Left ventricle myocardium inferior (tissue), 1 donor: ENCODE results near the gene NFATC4. TPM values are rescaled to one million over a fixed set of nuclear protein-coding genes. Genes with fewer than 3 reads are reported as not detected.
"Not testable (repeated sequence)": the region's sequence is repeated elsewhere in the genome, so short reads cannot be mapped to it uniquely, and the experiment has no call there.

Source experiments
- DNase-seq: peaks from one replicate; pipeline ENCODE4 v3.0.0-alpha.2; 2020
- H3K27ac ChIP-seq: fragments of 200-600 bp; replicated peaks from 2 replicates; pipeline ENCODE4 v1.8.0; 2021
- H3K27me3 ChIP-seq: fragments of 200-600 bp; 2 replicates; pipeline ENCODE4 v1.8.0; 2021; ENCODE audit warnings: low read depth
- H3K36me3 ChIP-seq: fragments of 200-600 bp; 2 replicates; pipeline ENCODE4 v1.8.0; 2021
- H3K4me1 ChIP-seq: fragments of 200-600 bp; 2 replicates; pipeline ENCODE4 v1.8.0; 2021
- H3K4me3 ChIP-seq: fragments of 200-600 bp; 2 replicates; pipeline ENCODE4 v1.8.0; 2021; ENCODE audit warnings: mild to moderate bottlenecking, moderate library complexity
- H3K9me3 ChIP-seq: fragments of 200-600 bp; replicated peaks from 2 replicates; pipeline ENCODE4 v1.8.0; 2021
- intact Hi-C: fragments of 100-400 bp; cut with micrococcal nuclease; formaldehyde crosslinking; loops from one replicate; pipeline ENCODE4 v1.11.0; 2022
- total RNA-seq: library from RNA; stranded (reverse); fragmentation: NEBNext Ultra II Directional; extraction: Animal tissue kit (Norgen Biotek cat#: 25700); gene quantifications from one replicate; pipeline ENCODE4 v1.2.1, GENCODE V29; 2021
- TF ChIP-seq, protein P1 (sequence below): fragments of 200-600 bp; IDR thresholded peaks from 2 replicates; pipeline ENCODE4 v1.8.0; 2021; ENCODE audit warnings: antibody characterized with exemption, mild to moderate bottlenecking, borderline replicate concordance
- donor health status: DM: no; HTN: yes; CAD: no; lungs with severe emphysema.

The NFATC4 gene
- total RNA-seq, 1 donor from 2014 or later = 20.6 TPM

DNA sequence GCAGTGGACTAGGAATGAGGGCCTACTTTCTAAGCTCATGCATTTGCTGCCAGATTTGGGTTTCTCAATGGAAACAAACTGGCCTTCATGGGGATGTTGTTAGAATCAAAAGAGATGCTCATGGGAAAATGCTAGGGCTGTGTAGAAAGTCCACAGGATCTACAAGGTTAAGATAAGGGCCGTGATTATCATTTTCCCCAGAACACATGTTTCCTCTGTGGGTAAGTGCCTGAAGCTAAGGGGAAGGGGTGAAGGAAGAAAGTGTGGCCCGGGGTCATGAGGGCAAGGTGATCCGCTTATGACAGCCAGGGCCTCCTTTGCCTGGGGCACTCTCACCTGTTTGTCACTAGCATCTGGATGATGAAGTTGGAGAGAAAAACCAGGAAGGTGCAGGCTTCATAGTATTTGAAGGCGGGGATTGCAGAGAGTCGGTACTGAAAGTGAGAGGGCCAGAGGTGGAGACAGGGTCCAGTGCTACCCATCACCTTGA lies 42.9 kb upstream of the NFATC4 start:
- Histone ChIP-seq H3K27ac (no peak overlapping the region), H3K4me1 (no peaks in the 10 kb centered on the region), H3K4me3 (no peak overlapping the region), H3K9me3 (no peaks in the 10 kb centered on the region), H3K27me3 (peaks cover 3% of the 10 kb centered on the region), H3K36me3 (peaks cover 33% of the 10 kb centered on the region)
- TF ChIP-seq, protein P1, sequence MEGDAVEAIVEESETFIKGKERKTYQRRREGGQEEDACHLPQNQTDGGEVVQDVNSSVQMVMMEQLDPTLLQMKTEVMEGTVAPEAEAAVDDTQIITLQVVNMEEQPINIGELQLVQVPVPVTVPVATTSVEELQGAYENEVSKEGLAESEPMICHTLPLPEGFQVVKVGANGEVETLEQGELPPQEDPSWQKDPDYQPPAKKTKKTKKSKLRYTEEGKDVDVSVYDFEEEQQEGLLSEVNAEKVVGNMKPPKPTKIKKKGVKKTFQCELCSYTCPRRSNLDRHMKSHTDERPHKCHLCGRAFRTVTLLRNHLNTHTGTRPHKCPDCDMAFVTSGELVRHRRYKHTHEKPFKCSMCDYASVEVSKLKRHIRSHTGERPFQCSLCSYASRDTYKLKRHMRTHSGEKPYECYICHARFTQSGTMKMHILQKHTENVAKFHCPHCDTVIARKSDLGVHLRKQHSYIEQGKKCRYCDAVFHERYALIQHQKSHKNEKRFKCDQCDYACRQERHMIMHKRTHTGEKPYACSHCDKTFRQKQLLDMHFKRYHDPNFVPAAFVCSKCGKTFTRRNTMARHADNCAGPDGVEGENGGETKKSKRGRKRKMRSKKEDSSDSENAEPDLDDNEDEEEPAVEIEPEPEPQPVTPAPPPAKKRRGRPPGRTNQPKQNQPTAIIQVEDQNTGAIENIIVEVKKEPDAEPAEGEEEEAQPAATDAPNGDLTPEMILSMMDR = no peak
- intact Hi-C loops = no loop called here
- DNase-seq = no peak

DNA sequence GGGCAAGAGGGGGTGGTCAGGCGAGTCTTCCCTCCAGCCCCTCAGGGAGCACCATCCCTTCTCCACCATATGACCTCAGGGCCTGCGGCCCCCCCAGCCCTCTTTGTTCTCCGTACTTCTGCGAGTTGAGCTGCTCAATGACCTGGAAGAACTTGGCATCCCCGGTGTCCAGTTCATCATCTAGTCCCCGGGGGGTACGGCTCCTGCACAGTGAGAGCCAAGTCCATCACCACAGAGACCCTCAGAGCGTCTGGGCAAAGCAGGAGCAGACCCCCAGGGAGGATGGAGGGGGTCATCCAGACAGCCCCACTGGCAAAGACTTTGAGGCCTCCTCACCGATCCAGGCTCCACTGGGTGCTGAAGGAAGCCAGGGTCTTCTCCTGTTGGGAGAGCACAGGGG lies 42.0 kb upstream of the NFATC4 start:
- H3K36me3 ChIP-seq = peaks cover 26% of the 10 kb centered on the region
- DNase-seq = no peak
- H3K9me3 ChIP-seq = no peaks in the 10 kb centered on the region
- no peaks in the 10 kb centered on the region for H3K27me3 ChIP-seq
- intact Hi-C loops = no loop called here
- no peaks in the 10 kb centered on the region for H3K4me1 ChIP-seq
- H3K4me3 ChIP-seq = no peak overlapping the region
- H3K27ac ChIP-seq = no peak overlapping the region
- TF ChIP-seq, protein P1 = no peak

DNA sequence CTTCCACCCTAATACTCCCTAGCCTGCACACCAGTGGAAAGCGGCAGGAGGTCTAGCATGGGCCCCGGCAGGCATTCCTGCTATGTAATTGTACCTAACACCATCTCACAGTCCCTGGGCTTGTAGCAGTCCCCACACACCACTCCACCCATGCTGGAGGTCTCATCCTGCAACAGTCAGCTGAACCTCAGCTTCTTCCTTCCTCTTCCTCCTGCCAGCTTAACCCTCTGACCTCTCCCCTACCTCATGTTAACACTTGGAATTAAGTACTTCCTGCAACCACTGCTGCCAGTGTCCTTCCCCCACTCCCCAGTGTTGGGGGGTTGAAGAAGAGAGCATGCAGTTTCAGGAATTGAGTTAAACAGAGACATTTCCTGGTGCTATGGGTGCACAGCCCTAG lies 40.7 kb upstream of the NFATC4 start:
- H3K27me3 ChIP-seq = no peaks in the 10 kb centered on the region
- DNase-seq = no peak
- peak overlapping the region; percentile 30 for H3K27ac ChIP-seq
- TF ChIP-seq, protein P1 = no peak
- intact Hi-C loops = no loop called here
- no peaks in the 10 kb centered on the region for H3K9me3 ChIP-seq
- peaks cover 8% of the 10 kb centered on the region for H3K4me1 ChIP-seq
- H3K36me3 ChIP-seq = peaks cover 23% of the 10 kb centered on the region
- H3K4me3 ChIP-seq = no peak overlapping the region

DNA sequence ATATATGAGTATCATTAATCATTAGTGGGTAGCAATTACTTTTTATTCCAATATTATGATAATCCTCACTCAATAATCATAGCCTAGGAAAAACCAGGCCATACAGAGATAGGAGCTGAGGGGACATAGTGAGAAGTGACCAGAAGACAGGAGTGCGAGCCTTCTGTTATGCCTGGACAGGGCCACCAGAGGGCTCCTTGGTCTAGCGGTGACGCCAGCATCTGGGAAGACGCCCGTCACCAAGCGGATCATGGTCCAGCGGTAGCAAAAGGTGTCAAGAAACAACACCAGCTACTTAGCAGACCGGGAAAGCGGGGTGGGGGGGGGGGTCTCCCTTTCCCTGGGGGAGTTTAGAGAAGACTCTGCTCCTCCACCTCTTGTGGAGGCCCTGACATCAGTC lies 40.1 kb upstream of the NFATC4 start:
- H3K27me3 ChIP-seq, H3K9me3 ChIP-seq, intact Hi-C loops, H3K4me3 ChIP-seq: not testable (repeated sequence)
- TF ChIP-seq, protein P1 = peak; percentile 74
- peaks cover 14% of the 10 kb centered on the region for H3K4me1 ChIP-seq
- peak; percentile 65 for DNase-seq
- H3K27ac ChIP-seq = peak overlapping the region; percentile 30
- peaks cover 17% of the 10 kb centered on the region for H3K36me3 ChIP-seq

DNA sequence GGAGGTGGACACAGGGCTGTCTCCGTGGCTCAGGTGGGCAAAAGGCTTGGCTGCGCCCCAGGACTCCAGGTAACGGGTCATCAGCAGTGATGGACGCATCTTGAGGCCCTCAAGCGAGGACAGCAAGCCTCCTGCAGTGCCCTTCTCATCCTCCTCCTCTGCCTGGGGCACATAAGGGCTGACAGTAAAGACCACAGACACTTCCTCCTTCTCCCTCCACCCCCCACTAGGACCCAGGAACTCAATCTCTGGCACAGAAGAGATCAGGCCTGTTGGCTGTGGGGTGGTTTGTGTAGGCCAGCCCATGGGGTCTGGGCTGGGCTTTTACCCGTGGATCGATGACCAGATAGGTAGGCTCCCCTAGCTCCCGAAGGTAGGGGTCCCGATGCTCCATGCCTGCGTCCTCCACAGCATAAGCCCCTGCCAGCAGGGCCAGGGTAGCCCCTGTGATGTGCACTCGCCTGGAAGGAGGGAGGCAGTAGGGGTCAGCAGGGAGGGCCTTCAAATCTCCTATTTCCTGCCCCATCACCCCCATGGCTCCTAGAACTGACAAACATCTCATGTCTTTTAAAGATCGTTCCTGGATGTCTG lies 38.8 kb upstream of the NFATC4 start:
- Histone ChIP-seq H3K36me3 (peaks cover 16% of the 10 kb centered on the region), H3K9me3 (no peaks in the 10 kb centered on the region), H3K27ac (no peak overlapping the region), H3K27me3 (peaks cover 18% of the 10 kb centered on the region), H3K4me1 (peaks cover 22% of the 10 kb centered on the region), H3K4me3 (no peak overlapping the region)
- DNase-seq = no peak
- intact Hi-C loops = no loop called here
- TF ChIP-seq, protein P1 = no peak
